ENCODE results near the gene DPH3. TPM values are rescaled to one million over a fixed set of nuclear protein-coding genes. Genes with fewer than 3 reads are reported as not detected.

DPH3 gene
- total and polyA plus RNA-seq, 4 donors, result 11.7 to 22.0 (median 16.3) TPM

DNA sequence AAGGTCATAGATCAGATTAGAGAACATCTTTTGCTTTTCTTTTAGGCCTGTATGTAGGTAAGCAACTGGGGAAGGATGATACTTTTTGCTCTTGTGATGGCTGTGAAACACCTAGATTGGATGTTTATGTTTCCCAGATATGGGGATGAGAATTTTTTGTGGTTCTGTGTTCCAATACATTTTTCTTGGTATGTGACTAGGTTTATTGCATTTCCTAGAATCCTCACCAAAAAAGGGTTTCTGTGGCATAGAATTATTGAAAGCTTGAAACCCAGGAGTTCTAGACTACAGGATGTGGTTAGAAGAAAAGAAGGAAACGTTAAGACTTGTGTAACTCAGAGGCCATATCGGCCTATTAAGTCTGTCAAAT, 26.1 kb upstream of the DPH3 start:
- Histone ChIP-seq H3K27ac (ENCODE audit: low read depth in 1 of 2, low read length in 1 of 2) (no peak overlapping the region), H3K9ac (ENCODE audit: insufficient read depth in 1 of 2, low read length in 2 of 2) (no peak overlapping the region), H3K9me3 (ENCODE audit: control insufficient read depth in 4 of 4, insufficient read depth in 3 of 4, low read length in 3 of 4) (no peaks in the 10 kb centered on the region), H3K4me3 (no peak overlapping the region), H3K36me3 (ENCODE audit: control insufficient read depth in 4 of 4, insufficient read depth in 4 of 4, low read length in 4 of 4) (peaks cover 0 to 11% (median 1%) of the 10 kb centered on the region in 4 donors), H3K27me3 (ENCODE audit: control insufficient read depth in 3 of 3, insufficient read depth in 3 of 3, low read length in 2 of 3) (no peaks in the 10 kb centered on the region), H3K4me1 (ENCODE audit: control insufficient read depth in 5 of 5, insufficient read depth in 5 of 5, low read length in 5 of 5) (peaks cover 0 to 37% (median 1%) of the 10 kb centered on the region in 5 donors)
- DNase-seq, result no peak
- no peak for ATAC-seq (ENCODE audit: insufficient read depth, low FRiP score)
- TF ChIP-seq, protein P1, sequence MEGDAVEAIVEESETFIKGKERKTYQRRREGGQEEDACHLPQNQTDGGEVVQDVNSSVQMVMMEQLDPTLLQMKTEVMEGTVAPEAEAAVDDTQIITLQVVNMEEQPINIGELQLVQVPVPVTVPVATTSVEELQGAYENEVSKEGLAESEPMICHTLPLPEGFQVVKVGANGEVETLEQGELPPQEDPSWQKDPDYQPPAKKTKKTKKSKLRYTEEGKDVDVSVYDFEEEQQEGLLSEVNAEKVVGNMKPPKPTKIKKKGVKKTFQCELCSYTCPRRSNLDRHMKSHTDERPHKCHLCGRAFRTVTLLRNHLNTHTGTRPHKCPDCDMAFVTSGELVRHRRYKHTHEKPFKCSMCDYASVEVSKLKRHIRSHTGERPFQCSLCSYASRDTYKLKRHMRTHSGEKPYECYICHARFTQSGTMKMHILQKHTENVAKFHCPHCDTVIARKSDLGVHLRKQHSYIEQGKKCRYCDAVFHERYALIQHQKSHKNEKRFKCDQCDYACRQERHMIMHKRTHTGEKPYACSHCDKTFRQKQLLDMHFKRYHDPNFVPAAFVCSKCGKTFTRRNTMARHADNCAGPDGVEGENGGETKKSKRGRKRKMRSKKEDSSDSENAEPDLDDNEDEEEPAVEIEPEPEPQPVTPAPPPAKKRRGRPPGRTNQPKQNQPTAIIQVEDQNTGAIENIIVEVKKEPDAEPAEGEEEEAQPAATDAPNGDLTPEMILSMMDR (IDR thresholded peaks at IDR 0.05; ENCODE audit: control extremely low read depth, extremely low read depth), result no peak
- 13 to 15% methylated on average over 2 of the region's 2 CpGs for WGBS, 2 donors

DNA sequence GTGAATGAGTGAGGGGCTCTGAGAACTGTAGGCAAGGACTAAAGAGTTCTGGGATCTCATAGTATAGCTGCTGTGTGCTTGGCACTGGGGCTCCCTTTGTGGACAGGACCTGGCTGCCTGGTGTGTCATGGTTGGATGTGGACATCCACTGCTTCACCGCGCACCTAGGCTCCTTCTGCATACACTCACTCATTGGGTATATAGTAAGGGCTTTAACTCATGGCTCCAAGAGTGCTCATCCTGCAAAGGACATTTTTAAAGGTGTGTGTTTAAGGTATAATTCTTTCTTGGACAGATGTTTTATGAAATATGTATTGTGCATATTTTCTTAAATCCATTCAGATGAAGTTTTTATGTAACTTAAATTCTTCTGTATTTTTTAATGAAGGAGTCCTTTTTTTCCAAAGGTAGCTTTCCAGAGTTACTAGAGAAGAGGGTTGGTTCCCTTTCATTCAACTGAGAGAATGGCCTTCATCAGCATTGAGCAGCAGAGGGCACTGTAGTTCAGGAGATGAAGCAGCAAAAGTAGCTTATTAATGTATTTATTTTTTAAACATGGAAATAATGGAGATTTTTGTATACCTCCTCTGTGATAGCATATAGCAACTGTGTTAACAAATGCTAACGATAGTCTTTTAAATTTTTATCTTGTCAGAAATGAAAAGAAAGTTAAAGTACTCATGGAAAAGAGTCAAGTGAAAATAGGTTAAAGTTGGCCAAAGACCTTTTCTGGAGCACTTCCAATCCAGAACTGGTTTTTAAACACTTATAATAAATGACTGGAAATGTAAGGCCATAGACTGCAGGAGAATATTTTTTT, 25.5 kb upstream of the DPH3 start:
- Histone ChIP-seq H3K27me3 (ENCODE audit: control insufficient read depth in 3 of 3, insufficient read depth in 3 of 3, low read length in 2 of 3) (no peaks in the 10 kb centered on the region), H3K36me3 (ENCODE audit: control insufficient read depth in 4 of 4, insufficient read depth in 4 of 4, low read length in 4 of 4) (peaks cover 0 to 11% (median under 1%) of the 10 kb centered on the region in 4 donors)
- DNase-seq, result peak; percentile 60 to 81 (median 81)

DNA sequence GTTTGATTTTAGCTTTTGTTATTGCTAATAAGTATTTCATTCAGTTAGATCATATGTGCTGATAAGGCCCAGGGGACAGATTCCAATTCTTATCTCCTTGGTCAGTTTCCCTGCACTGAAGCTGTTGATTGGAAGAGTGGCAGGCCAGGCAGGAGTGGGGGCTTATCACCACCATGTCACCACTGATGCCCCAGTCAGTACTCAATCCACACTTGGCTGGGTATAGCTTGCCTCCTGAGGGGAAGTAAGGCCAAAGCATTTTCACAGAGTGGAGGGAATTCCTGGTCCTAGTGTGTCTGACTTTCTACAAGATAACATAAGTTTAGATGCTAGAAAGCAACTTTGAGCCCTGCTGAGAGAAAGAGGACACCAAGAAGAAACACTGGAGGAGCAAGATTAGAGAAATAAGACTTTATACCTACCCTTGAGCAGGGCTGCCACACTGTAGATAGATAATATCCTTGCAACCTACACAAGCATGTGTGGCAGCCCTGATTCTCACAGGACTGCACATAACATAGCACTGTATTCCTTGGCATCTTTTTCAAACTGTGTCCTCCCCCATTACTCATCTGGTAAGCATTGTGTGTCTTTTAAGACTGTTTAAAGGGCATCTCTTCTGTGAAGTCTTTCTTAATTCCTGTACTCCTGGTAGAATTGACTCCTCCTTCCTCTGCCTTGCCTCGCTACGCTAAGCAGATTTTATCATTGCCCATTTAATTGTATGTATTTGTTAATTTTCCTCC, 24.6 kb upstream of the DPH3 start:
- Histone ChIP-seq H3K4me3 (no peak overlapping the region), H3K27ac (ENCODE audit: low read depth in 1 of 2, low read length in 1 of 2) (no peak overlapping the region)
- 80 to 84% methylated on average over 2 of the region's 2 CpGs for WGBS, 2 donors

More for the DNA sequence above, 25.5 kb upstream of the DPH3 start:
- TF ChIP-seq, protein P1 (IDR thresholded peaks at IDR 0.05; ENCODE audit: control extremely low read depth, extremely low read depth), result peak; percentile 70
- no peaks in the 10 kb centered on the region for H3K9me3 ChIP-seq (ENCODE audit: control insufficient read depth in 4 of 4, insufficient read depth in 3 of 4, low read length in 3 of 4)
- no peak overlapping the region for H3K27ac ChIP-seq (ENCODE audit: low read depth in 1 of 2, low read length in 1 of 2)
- H3K9ac ChIP-seq (ENCODE audit: insufficient read depth in 1 of 2, low read length in 2 of 2), result no peak overlapping the region
- peaks cover 0 to 37% (median 1%) of the 10 kb centered on the region in 5 donors for H3K4me1 ChIP-seq (ENCODE audit: control insufficient read depth in 5 of 5, insufficient read depth in 5 of 5, low read length in 5 of 5)
- H3K4me3 ChIP-seq, result no peak overlapping the region
- 54 to 57% methylated on average over 3 of the region's 3 CpGs for WGBS, 2 donors
- peak; percentile 61 for ATAC-seq (ENCODE audit: insufficient read depth, low FRiP score)

More for the DNA sequence above, 24.6 kb upstream of the DPH3 start:
- H3K9me3 ChIP-seq (ENCODE audit: control insufficient read depth in 4 of 4, insufficient read depth in 3 of 4, low read length in 3 of 4), result no peaks in the 10 kb centered on the region
- TF ChIP-seq, protein P1 (IDR thresholded peaks at IDR 0.05; ENCODE audit: control extremely low read depth, extremely low read depth), result no peak
- no peak overlapping the region for H3K9ac ChIP-seq (ENCODE audit: insufficient read depth in 1 of 2, low read length in 2 of 2)
- DNase-seq, result no peak
- H3K4me1 ChIP-seq (ENCODE audit: control insufficient read depth in 5 of 5, insufficient read depth in 5 of 5, low read length in 5 of 5), result peaks cover 0 to 37% (median 1%) of the 10 kb centered on the region in 5 donors
- no peak for ATAC-seq (ENCODE audit: insufficient read depth, low FRiP score)
- H3K36me3 ChIP-seq (ENCODE audit: control insufficient read depth in 4 of 4, insufficient read depth in 4 of 4, low read length in 4 of 4), result peaks cover 0 to 11% (median under 1%) of the 10 kb centered on the region in 4 donors
- no peaks in the 10 kb centered on the region for H3K27me3 ChIP-seq (ENCODE audit: control insufficient read depth in 3 of 3, insufficient read depth in 3 of 3, low read length in 2 of 3)
